Keratinocyte (primary cell): ENCODE results near the gene MGMT. TPM values are rescaled to one million over a fixed set of nuclear protein-coding genes. Genes with fewer than 3 reads are reported as not detected.

ENCODE experiments used
- DNase-seq: peaks from one replicate; pipeline ENCODE4 v3.0.0-alpha.2; 2011; ENCODE audit warnings: low read depth, missing footprints, low spot score
- FAIRE-seq: peaks from 2 replicates; lab custom pipeline; 2011; peaks lifted over from hg19 to GRCh38; lab: Jason Lieb, UNC
- H2AFZ ChIP-seq: 2 replicates; pipeline ENCODE4 v1.6.0; 2012; ENCODE audit warnings: low read length, control low read depth, inconsistent platforms; ENCODE audit not compliant: control insufficient read depth
- H3K27ac ChIP-seq: 2 replicates; pipeline ENCODE4 v1.5.1; 2011; ENCODE audit warnings: low read length; ENCODE audit not compliant: control insufficient read depth, insufficient read depth
- H3K27me3 ChIP-seq: 3 replicates; pipeline ENCODE4 v1.6.0; 2011; ENCODE audit warnings: low read length; ENCODE audit not compliant: control insufficient read depth, insufficient read depth; ENCODE audit errors: extremely low read depth
- H3K36me3 ChIP-seq, 2 experiments: 2 replicates in 1 of 2; 3 replicates in 1 of 2; pipeline ENCODE4 v1.5.1; 2011; ENCODE audit warnings: low read length in 2 of 2, mild to moderate bottlenecking in 1 of 2; ENCODE audit not compliant: control insufficient read depth in 2 of 2, insufficient read depth in 2 of 2; ENCODE audit errors: extremely low read depth in 1 of 2
- H3K4me1 ChIP-seq: 3 replicates; pipeline ENCODE4 v1.5.1; 2011; ENCODE audit warnings: low read length; ENCODE audit not compliant: control insufficient read depth, insufficient read depth; ENCODE audit errors: extremely low read depth
- H3K4me2 ChIP-seq: 3 replicates; pipeline ENCODE4 v1.6.0; 2011; ENCODE audit warnings: low read depth, low read length; ENCODE audit not compliant: control insufficient read depth, insufficient read depth; ENCODE audit errors: extremely low read depth
- H3K4me3 ChIP-seq, 3 experiments: fragments of 200-600 bp in 1 of 3; sonication (generic) in 1 of 3; 2 replicates in 2 of 3; 3 replicates in 1 of 3; pipeline ENCODE4 v1.5.1; 2011 to 2016; ENCODE audit warnings: low read length in 3 of 3, mild to moderate bottlenecking in 3 of 3, control low read depth in 2 of 3, inconsistent platforms in 1 of 3, low read depth in 1 of 3, mixed read lengths in 1 of 3, mixed run types in 1 of 3, moderate library complexity in 1 of 3; ENCODE audit not compliant: control insufficient read depth in 2 of 3, insufficient read depth in 2 of 3; ENCODE audit errors: extremely low read depth in 1 of 3
- H3K79me2 ChIP-seq: 2 replicates; pipeline ENCODE4 v1.6.0; 2012; ENCODE audit warnings: low read length; ENCODE audit not compliant: control insufficient read depth, insufficient read depth
- H3K9ac ChIP-seq: 3 replicates; pipeline ENCODE4 v1.6.0; 2011; ENCODE audit warnings: low read length; ENCODE audit not compliant: control insufficient read depth, insufficient read depth; ENCODE audit errors: extremely low read depth
- H3K9me1 ChIP-seq: 3 replicates; pipeline ENCODE4 v1.6.0; 2011; ENCODE audit warnings: low read length; ENCODE audit not compliant: control insufficient read depth, insufficient read depth; ENCODE audit errors: extremely low read depth
- H3K9me3 ChIP-seq: 2 replicates; pipeline ENCODE4 v1.5.1; 2012; ENCODE audit warnings: low read depth, low read length; ENCODE audit not compliant: control insufficient read depth
- H4K20me1 ChIP-seq: 3 replicates; pipeline ENCODE4 v1.6.0; 2011; ENCODE audit warnings: low read length; ENCODE audit not compliant: control insufficient read depth, insufficient read depth; ENCODE audit errors: extremely low read depth
- EZH2 ChIP-seq: IDR thresholded peaks from one replicate; pipeline ENCODE4 v1.6.1; 2012; ENCODE audit warnings: inconsistent platforms, mild to moderate bottlenecking, low read length, moderate library complexity
- dilution Hi-C: fragments of 300-500 bp; cut with MboI; formaldehyde crosslinking; loops from one replicate; pipeline ENCODE4 v1.7.0; 2020; ENCODE audit warnings: low sequenced_read_pairs; ENCODE audit not compliant: extremely low pct_ligation_motif_present
- polyA plus RNA-seq, 5 experiments: library from polyadenylated mRNA; depleted of rRNA in 3 of 5; stranded (reverse) in 3 of 5; stranded (forward) in 1 of 5; unstranded in 1 of 5; fragments of >200 nt; gene quantifications; 1 replicate in 1 of 5; 2 replicates in 3 of 5; 3 replicates in 1 of 5; pipeline versions ENCODE4 v1.2.1 to v1.2.3, GENCODE V29; 2011 to 2012; ENCODE audit warnings: missing spikeins in 2 of 5, low read depth in 1 of 5, low replicate concordance in 1 of 5
- TF ChIP-seq, protein P1 (sequence below), 3 experiments: IDR thresholded peaks in 1 of 3; conservative IDR thresholded peaks in 1 of 3; optimal IDR thresholded peaks in 1 of 3; 2 replicates in 2 of 3; 3 replicates in 1 of 3; pipeline versions ENCODE3 to v1.5.1; 2011; ENCODE audit warnings: low read length in 3 of 3, mild to moderate bottlenecking in 3 of 3, moderate library complexity in 2 of 3, control low read depth in 1 of 3, inconsistent platforms in 1 of 3; ENCODE audit not compliant: insufficient read depth in 2 of 3; ENCODE audit errors: extremely low read depth in 1 of 3

Gene MGMT
- polyA plus RNA-seq, 1 donor (not counting 4 experiments of a cell fraction or from before 2014, with no cell fraction given): 15.2 TPM

GRCh38 chr10:129544205-129545202, 77.5 kb downstream of the MGMT start:
- no peaks in the 10 kb centered on the region for H3K79me2 ChIP-seq
- no peak overlapping the region for H3K4me3 ChIP-seq
- H3K36me3 ChIP-seq: no peaks in the 10 kb centered on the region
- DNase-seq: no peak
- H3K27ac ChIP-seq: no peak overlapping the region
- no peaks in the 10 kb centered on the region for H3K4me1 ChIP-seq
- H3K9ac ChIP-seq: no peak overlapping the region
- H3K9me1 ChIP-seq: no peaks in the 10 kb centered on the region
- no peaks in the 10 kb centered on the region for H3K9me3 ChIP-seq
- FAIRE-seq: no peak
- H3K27me3 ChIP-seq: no peaks in the 10 kb centered on the region
- H3K4me2 ChIP-seq: no peak overlapping the region
- no peaks in the 10 kb centered on the region for H4K20me1 ChIP-seq
- H2AFZ ChIP-seq: no peak overlapping the region
- TF ChIP-seq, protein P1, sequence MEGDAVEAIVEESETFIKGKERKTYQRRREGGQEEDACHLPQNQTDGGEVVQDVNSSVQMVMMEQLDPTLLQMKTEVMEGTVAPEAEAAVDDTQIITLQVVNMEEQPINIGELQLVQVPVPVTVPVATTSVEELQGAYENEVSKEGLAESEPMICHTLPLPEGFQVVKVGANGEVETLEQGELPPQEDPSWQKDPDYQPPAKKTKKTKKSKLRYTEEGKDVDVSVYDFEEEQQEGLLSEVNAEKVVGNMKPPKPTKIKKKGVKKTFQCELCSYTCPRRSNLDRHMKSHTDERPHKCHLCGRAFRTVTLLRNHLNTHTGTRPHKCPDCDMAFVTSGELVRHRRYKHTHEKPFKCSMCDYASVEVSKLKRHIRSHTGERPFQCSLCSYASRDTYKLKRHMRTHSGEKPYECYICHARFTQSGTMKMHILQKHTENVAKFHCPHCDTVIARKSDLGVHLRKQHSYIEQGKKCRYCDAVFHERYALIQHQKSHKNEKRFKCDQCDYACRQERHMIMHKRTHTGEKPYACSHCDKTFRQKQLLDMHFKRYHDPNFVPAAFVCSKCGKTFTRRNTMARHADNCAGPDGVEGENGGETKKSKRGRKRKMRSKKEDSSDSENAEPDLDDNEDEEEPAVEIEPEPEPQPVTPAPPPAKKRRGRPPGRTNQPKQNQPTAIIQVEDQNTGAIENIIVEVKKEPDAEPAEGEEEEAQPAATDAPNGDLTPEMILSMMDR (optimal IDR thresholded peaks at IDR 0.05 in 1 of 3, IDR thresholded peaks at IDR 0.05 in 1 of 3, conservative IDR thresholded peaks at IDR 0.05 in 1 of 3; ENCODE audit: extremely low read depth in 1 of 3, insufficient read depth in 2 of 3, low read length in 3 of 3): no peak
- no peak for TF ChIP-seq EZH2
- dilution Hi-C loops: no loop called here

- FAIRE-seq: no peak
- no peak for TF ChIP-seq EZH2
- TF ChIP-seq, protein P1 (optimal IDR thresholded peaks at IDR 0.05 in 1 of 3, IDR thresholded peaks at IDR 0.05 in 1 of 3, conservative IDR thresholded peaks at IDR 0.05 in 1 of 3; ENCODE audit: extremely low read depth in 1 of 3, insufficient read depth in 2 of 3, low read length in 3 of 3): no peak
Measured at GRCh38 chr10:129545261-129545660, 78.2 kb downstream of the MGMT start.

More at GRCh38 chr10:129545261-129545660, 78.2 kb downstream of the MGMT start:
- Histone ChIP-seq H3K9ac (no peak overlapping the region), H3K79me2 (no peaks in the 10 kb centered on the region), H3K9me1 (no peaks in the 10 kb centered on the region), H3K36me3 (no peaks in the 10 kb centered on the region), H3K4me1 (no peaks in the 10 kb centered on the region), H3K4me2 (no peak overlapping the region), H3K4me3 (no peak overlapping the region), H3K27ac (no peak overlapping the region), H3K9me3 (no peaks in the 10 kb centered on the region), H2AFZ (no peak overlapping the region), H3K27me3 (no peaks in the 10 kb centered on the region), H4K20me1 (no peaks in the 10 kb centered on the region)
- no peak for DNase-seq
- dilution Hi-C loops: no loop called here
